ENCODE measurements around the gene RGS16.

RGS16 gene

GRCh38 chr1:182598296-182598695 lies 5.9 kb downstream of the RGS16 start:
- no peaks in the 10 kb centered on the region for H3K36me3 ChIP-seq (ENCODE audit: control insufficient read depth in 4 of 4, insufficient read depth in 4 of 4, low read length in 3 of 4)
- H3K9me3 ChIP-seq (ENCODE audit: control extremely low read depth in 1 of 5, control insufficient read depth in 4 of 5, insufficient read depth in 2 of 5, low read depth in 1 of 5, low read length in 4 of 5) = no peaks in the 10 kb centered on the region
- DNase-seq = no peak
- ChIA-PET CTCF (interaction anchor here (0.7 to 17.7 kb wide), 9 partner anchors 9 to 513 kb away, joined by 3 to 525 read pairs (median 4); partner anchors contain the start of genes NPL and RNASEL), POLR2A (no interaction called here)
- peaks cover 0 to 7% (median 0%) of the 10 kb centered on the region in 5 experiments for H3K27me3 ChIP-seq (replicated peaks in 2 of 5; ENCODE audit: control insufficient read depth in 4 of 5, insufficient read depth in 5 of 5, low read length in 4 of 5)
- H3K4me3 ChIP-seq (ENCODE audit: control insufficient read depth in 1 of 7, extremely low read depth in 1 of 7, insufficient read depth in 4 of 7, low read depth in 2 of 7, low read length in 6 of 7) = no peak overlapping the region
- H3K27ac ChIP-seq (ENCODE audit: insufficient read depth in 1 of 2, low read depth in 1 of 2, low read length in 2 of 2, poor library complexity in 1 of 2, severe bottlenecking in 2 of 2) = no peak overlapping the region
- 70% methylated on average over 4 of the region's 5 CpGs for WGBS (ENCODE audit: insufficient coverage)
- H3K4me1 ChIP-seq (ENCODE audit: control extremely low read depth in 1 of 4, control insufficient read depth in 4 of 4, insufficient read depth in 4 of 4, low read length in 3 of 4) = peaks cover 0 to 9% (median 6%) of the 10 kb centered on the region in 4 experiments

DNA sequence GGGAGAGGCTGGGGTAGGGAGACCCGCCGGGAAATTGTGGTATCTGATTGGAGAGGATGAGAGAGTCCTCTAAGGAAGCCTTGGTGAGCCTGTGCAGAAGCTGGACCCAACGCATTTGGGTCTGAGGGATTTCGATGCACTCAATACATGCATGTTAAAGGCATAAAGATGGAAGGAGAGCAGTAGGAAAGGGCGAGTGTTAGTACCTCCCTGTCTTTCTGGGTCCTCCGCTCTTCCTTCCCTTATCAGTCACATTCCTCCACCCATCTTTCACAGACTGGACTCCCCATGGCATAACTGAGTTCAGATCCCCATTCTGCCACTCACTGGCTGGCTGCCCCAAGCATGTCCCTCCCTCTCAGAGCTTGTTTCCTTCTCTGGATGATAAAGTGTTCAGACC lies 7.3 kb downstream of the RGS16 start:
- no peak for DNase-seq
- CTCF ChIA-PET = interaction anchor here (0.7 to 17.7 kb wide), 7 partner anchors 9 to 515 kb away, joined by 3 to 525 read pairs (median 4); partner anchors contain the start of gene NPL
- no peak overlapping the region for H3K27ac ChIP-seq (ENCODE audit: insufficient read depth in 1 of 2, low read depth in 1 of 2, low read length in 2 of 2, poor library complexity in 1 of 2, severe bottlenecking in 2 of 2)
- H3K27me3 ChIP-seq (replicated peaks in 2 of 5; ENCODE audit: control insufficient read depth in 4 of 5, insufficient read depth in 5 of 5, low read length in 4 of 5) = peaks cover 0 to 3% (median 0%) of the 10 kb centered on the region in 5 experiments
- WGBS (ENCODE audit: insufficient coverage) = 87% methylated on average over 5 of the region's 6 CpGs
- H3K4me1 ChIP-seq (ENCODE audit: control extremely low read depth in 1 of 4, control insufficient read depth in 4 of 4, insufficient read depth in 4 of 4, low read length in 3 of 4) = peaks cover 0 to 9% (median 6%) of the 10 kb centered on the region in 4 experiments
- H3K36me3 ChIP-seq (ENCODE audit: control insufficient read depth in 4 of 4, insufficient read depth in 4 of 4, low read length in 3 of 4) = no peaks in the 10 kb centered on the region
- H3K9me3 ChIP-seq (ENCODE audit: control extremely low read depth in 1 of 5, control insufficient read depth in 4 of 5, insufficient read depth in 2 of 5, low read depth in 1 of 5, low read length in 4 of 5) = no peaks in the 10 kb centered on the region
- H3K4me3 ChIP-seq (ENCODE audit: control insufficient read depth in 1 of 7, extremely low read depth in 1 of 7, insufficient read depth in 4 of 7, low read depth in 2 of 7, low read length in 6 of 7) = no peak overlapping the region
- POLR2A ChIA-PET = no interaction called here

DNA sequence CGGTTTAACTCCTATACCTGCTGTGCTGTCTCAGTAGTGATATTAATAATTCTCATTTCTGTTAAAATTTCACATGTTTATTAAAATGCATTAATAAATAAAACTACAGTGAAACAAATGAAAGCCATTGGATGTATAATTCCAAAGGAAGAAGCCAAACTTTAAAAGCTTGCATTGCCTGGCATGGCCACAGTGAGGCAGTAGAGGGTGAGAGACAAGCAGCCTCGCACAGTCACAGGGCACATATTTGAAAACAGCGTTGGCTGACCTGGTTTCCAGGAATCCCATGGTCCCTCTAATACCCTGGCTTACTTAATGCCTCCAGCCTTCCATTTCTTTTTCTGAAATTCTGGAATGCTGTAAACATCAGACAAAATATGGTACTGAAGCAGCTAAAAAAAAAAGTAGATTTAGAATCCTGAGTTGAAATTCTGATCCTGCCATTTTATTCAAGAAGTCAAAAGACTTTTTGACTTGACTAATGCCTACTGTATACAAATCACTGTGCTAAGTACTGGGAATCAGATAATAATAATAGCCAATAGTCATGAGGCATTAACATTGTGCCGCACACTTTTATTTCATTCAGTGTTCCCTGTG lies 8.4 kb downstream of the RGS16 start:
- Histone ChIP-seq H3K36me3 (ENCODE audit: control insufficient read depth in 4 of 4, insufficient read depth in 4 of 4, low read length in 3 of 4) (no peaks in the 10 kb centered on the region), H3K4me3 (ENCODE audit: control insufficient read depth in 1 of 7, extremely low read depth in 1 of 7, insufficient read depth in 4 of 7, low read depth in 2 of 7, low read length in 6 of 7) (no peak overlapping the region), H3K27ac (ENCODE audit: insufficient read depth in 1 of 2, low read depth in 1 of 2, low read length in 2 of 2, poor library complexity in 1 of 2, severe bottlenecking in 2 of 2) (no peak overlapping the region), H3K27me3 (replicated peaks in 2 of 5; ENCODE audit: control insufficient read depth in 4 of 5, insufficient read depth in 5 of 5, low read length in 4 of 5) (peaks cover 0 to 3% (median 0%) of the 10 kb centered on the region in 5 experiments), H3K4me1 (ENCODE audit: control extremely low read depth in 1 of 4, control insufficient read depth in 4 of 4, insufficient read depth in 4 of 4, low read length in 3 of 4) (peaks cover 0 to 9% (median 6%) of the 10 kb centered on the region in 4 experiments), H3K9me3 (ENCODE audit: control extremely low read depth in 1 of 5, control insufficient read depth in 4 of 5, insufficient read depth in 2 of 5, low read depth in 1 of 5, low read length in 4 of 5) (no peaks in the 10 kb centered on the region)
- WGBS (ENCODE audit: insufficient coverage) = 33% methylated on average over 3 of the region's 4 CpGs
- peak; percentile 50 to 70 (median 58) for DNase-seq
- CTCF ChIA-PET = interaction anchor here (0.9 to 17.7 kb wide), 25 partner anchors 7 to 513 kb away, joined by 3 to 525 read pairs (median 4); partner anchors contain the start of gene NPL
- POLR2A ChIA-PET = interaction anchor here (1.2 kb wide), 1 partner anchor 187 kb away, joined by 3 read pairs; no protein-coding TSS in a partner anchor

GRCh38 chr1:182589931-182590330 lies 14.3 kb downstream of the RGS16 start:
- Histone ChIP-seq H3K9me3 (ENCODE audit: control extremely low read depth in 1 of 5, control insufficient read depth in 4 of 5, insufficient read depth in 2 of 5, low read depth in 1 of 5, low read length in 4 of 5) (no peaks in the 10 kb centered on the region), H3K4me3 (ENCODE audit: control insufficient read depth in 1 of 7, extremely low read depth in 1 of 7, insufficient read depth in 4 of 7, low read depth in 2 of 7, low read length in 6 of 7) (no peak overlapping the region), H3K27me3 (replicated peaks in 2 of 5; ENCODE audit: control insufficient read depth in 4 of 5, insufficient read depth in 5 of 5, low read length in 4 of 5) (no peaks in the 10 kb centered on the region), H3K36me3 (ENCODE audit: control insufficient read depth in 4 of 4, insufficient read depth in 4 of 4, low read length in 3 of 4) (peaks cover 0 to 9% (median under 1%) of the 10 kb centered on the region in 4 experiments), H3K4me1 (ENCODE audit: control extremely low read depth in 1 of 4, control insufficient read depth in 4 of 4, insufficient read depth in 4 of 4, low read length in 3 of 4) (peaks cover 0 to 16% (median 9%) of the 10 kb centered on the region in 4 experiments), H3K27ac (ENCODE audit: insufficient read depth in 1 of 2, low read depth in 1 of 2, low read length in 2 of 2, poor library complexity in 1 of 2, severe bottlenecking in 2 of 2) (no peak overlapping the region)
- ChIA-PET POLR2A (no interaction called here), CTCF (interaction anchor here (1.6 to 6.2 kb wide), 3 partner anchors 9 to 195 kb away, joined by 4 to 39 read pairs (median 15); no protein-coding TSS in a partner anchor)
- WGBS (ENCODE audit: insufficient coverage) = 94% methylated on average over 3 of the region's 5 CpGs
- DNase-seq = no peak

DNA sequence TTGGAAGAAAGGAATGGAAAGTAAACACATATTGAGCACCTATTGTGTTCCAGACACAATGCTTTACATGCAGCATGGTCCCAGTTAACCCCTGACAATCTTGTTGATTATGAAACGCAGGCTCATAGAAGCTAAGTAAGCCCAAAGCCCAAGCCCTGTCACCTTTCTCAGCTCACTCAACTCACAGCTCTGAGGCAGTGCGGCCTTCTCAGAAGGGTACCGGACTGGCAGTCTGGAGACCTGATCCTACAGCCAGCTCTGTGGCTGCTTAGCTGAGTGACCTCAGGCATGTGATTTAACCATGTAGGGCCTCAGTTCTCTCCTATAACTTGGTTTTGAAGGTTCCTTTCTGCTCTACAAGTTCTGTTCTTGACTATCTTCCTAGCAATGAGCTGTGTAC lies 14.7 kb downstream of the RGS16 start:
- peak overlapping the region in 1 of 2 experiments; percentile 95 for H3K27ac ChIP-seq (ENCODE audit: insufficient read depth in 1 of 2, low read depth in 1 of 2, low read length in 2 of 2, poor library complexity in 1 of 2, severe bottlenecking in 2 of 2)
- H3K27me3 ChIP-seq (replicated peaks in 2 of 5; ENCODE audit: control insufficient read depth in 4 of 5, insufficient read depth in 5 of 5, low read length in 4 of 5) = no peaks in the 10 kb centered on the region
- peak overlapping the region in 5 of 7 experiments; percentile 89 to 99 (median 96) for H3K4me3 ChIP-seq (ENCODE audit: control insufficient read depth in 1 of 7, extremely low read depth in 1 of 7, insufficient read depth in 4 of 7, low read depth in 2 of 7, low read length in 6 of 7)
- 93% methylated on average over 3 of the region's 3 CpGs for WGBS (ENCODE audit: insufficient coverage)
- peaks cover 0 to 16% (median 9%) of the 10 kb centered on the region in 4 experiments for H3K4me1 ChIP-seq (ENCODE audit: control extremely low read depth in 1 of 4, control insufficient read depth in 4 of 4, insufficient read depth in 4 of 4, low read length in 3 of 4)
- DNase-seq = no peak
- no peaks in the 10 kb centered on the region for H3K9me3 ChIP-seq (ENCODE audit: control extremely low read depth in 1 of 5, control insufficient read depth in 4 of 5, insufficient read depth in 2 of 5, low read depth in 1 of 5, low read length in 4 of 5)
- ChIA-PET CTCF (interaction anchor here (1.6 to 6.2 kb wide), 4 partner anchors 10 to 196 kb away, joined by 4 to 39 read pairs (median 11); no protein-coding TSS in a partner anchor), POLR2A (no interaction called here)
- H3K36me3 ChIP-seq (ENCODE audit: control insufficient read depth in 4 of 4, insufficient read depth in 4 of 4, low read length in 3 of 4) = peaks cover 0 to 9% (median 2%) of the 10 kb centered on the region in 4 experiments

DNA sequence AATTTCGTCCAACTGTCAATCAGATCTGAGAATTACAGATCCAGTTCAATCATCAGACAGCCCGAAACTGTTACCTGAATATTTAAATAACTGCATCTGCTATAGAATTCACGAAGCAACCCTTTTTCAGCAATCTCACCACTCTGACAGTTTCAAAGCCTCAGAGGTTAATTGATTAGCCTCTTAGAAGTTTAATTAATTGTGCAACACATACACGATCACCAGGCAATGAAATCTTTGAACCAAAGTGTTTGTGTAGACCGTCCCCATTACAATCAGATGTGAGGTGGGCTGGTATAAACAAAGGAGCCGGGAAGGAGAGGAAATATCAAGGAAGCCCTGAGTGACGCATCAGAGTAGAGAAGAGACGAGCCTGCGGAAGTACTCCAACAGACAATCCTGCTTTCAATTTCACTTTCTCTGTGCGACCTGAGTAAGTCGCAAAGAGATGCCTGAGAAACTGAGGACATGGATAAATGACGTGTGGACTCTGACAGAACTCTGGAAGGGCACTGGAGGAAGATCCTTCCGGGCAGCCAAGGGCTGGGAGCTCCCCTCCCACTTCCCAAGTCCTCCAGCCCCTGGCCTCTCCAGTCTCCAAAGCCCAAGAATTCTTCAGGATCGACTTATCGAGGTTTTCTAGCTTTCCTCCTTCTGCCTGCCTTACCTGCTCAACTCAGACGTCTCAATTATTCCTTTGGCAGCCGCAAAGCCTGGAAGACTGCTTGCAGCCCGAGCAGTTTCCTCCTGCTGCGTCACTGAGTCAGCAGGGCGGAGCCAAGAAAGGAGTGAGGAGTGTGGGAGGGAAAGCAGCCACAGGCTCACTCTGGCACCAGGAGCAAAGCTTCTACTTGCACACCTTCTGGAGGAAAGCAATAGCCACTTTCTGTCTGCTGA lies 15.4 kb downstream of the RGS16 start, which contains the start of gene RNASEL:
Gene RNASEL (minus strand): TSS at position 757 of the 897 bp plus-strand sequence. CDS start 2,450 bp downstream, outside the sequence.
- H3K4me1 ChIP-seq (ENCODE audit: control extremely low read depth in 1 of 4, control insufficient read depth in 4 of 4, insufficient read depth in 4 of 4, low read length in 3 of 4) = peaks cover 0 to 19% (median 9%) of the 10 kb centered on the region in 4 experiments
- POLR2A ChIA-PET = no interaction called here
- peaks cover 0 to 9% (median 3%) of the 10 kb centered on the region in 4 experiments for H3K36me3 ChIP-seq (ENCODE audit: control insufficient read depth in 4 of 4, insufficient read depth in 4 of 4, low read length in 3 of 4)
- 1% methylated on average over 12 of the region's 20 CpGs for WGBS (ENCODE audit: insufficient coverage)
- DNase-seq = peak; percentile 62 to 88 (median 81)
- H3K4me3 ChIP-seq (ENCODE audit: control insufficient read depth in 1 of 7, extremely low read depth in 1 of 7, insufficient read depth in 4 of 7, low read depth in 2 of 7, low read length in 6 of 7) = peak within 1 kb of the TSS; percentile 78 to 99 (median 96)
- H3K27ac ChIP-seq (ENCODE audit: insufficient read depth in 1 of 2, low read depth in 1 of 2, low read length in 2 of 2, poor library complexity in 1 of 2, severe bottlenecking in 2 of 2) = peak within 1 kb of the TSS; percentile 86 to 95
- no peaks in the 10 kb centered on the region for H3K9me3 ChIP-seq (ENCODE audit: control extremely low read depth in 1 of 5, control insufficient read depth in 4 of 5, insufficient read depth in 2 of 5, low read depth in 1 of 5, low read length in 4 of 5)
- no peaks in the 10 kb centered on the region for H3K27me3 ChIP-seq (replicated peaks in 2 of 5; ENCODE audit: control insufficient read depth in 4 of 5, insufficient read depth in 5 of 5, low read length in 4 of 5)
- CTCF ChIA-PET = interaction anchor here (1.2 to 6.2 kb wide), 7 partner anchors 8 to 508 kb away, joined by 3 to 39 read pairs (median 6); no protein-coding TSS in a partner anchor

Measured in common myeloid progenitor, CD34-positive (primary cell).